ENCODE results near the gene CCR6. TPM values are rescaled to one million over a fixed set of nuclear protein-coding genes. Genes with fewer than 3 reads are reported as not detected.
A peak's percentile ranks its signal among the peaks of the same experiment; 100 is the strongest.

Gene CCR6
- total and polyA plus RNA-seq, 4 donors: 0.17 TPM; not detected in 3

DNA sequence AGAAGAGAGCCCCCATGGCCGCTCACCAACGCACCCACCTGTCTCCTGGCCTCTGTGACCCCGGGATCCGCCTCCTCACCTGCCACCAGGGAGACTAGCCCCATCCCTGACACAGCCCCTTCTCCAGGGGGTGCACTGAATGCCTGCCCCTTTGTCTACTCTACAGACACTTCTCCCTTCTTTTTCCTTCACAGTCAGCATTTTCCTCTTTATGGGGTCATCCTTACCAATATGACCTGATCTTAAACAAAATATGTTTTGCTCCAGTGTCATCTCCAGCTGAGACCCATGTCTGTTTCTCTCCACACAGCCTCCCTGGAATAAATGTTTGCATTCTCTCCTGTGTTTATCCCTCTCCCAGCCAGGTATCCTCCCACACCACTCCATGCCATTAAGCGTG is 14.6 kb upstream of the CCR6 start:
- no peaks in the 10 kb centered on the region for H3K27me3 ChIP-seq (ENCODE audit: control insufficient read depth, insufficient read depth, low read length)
- no peak overlapping the region for H3K27ac ChIP-seq (ENCODE audit: low read depth, low read length)
- no peaks in the 10 kb centered on the region for H3K9me3 ChIP-seq (ENCODE audit: control insufficient read depth, insufficient read depth, low read length)
- no peaks in the 10 kb centered on the region for H3K36me3 ChIP-seq (ENCODE audit: control insufficient read depth, insufficient read depth, low read length)
- H3K4me1 ChIP-seq (ENCODE audit: control insufficient read depth, insufficient read depth, low read length): peaks cover 5% of the 10 kb centered on the region
- no peak for DNase-seq (ENCODE audit: low read depth in 4 of 6, low spot score in 6 of 6)
- H3K4me3 ChIP-seq (ENCODE audit: low read depth, low read length): no peak overlapping the region
- 87% methylated on average over 5 of the region's 5 CpGs for WGBS (ENCODE audit: insufficient coverage)

- WGBS (ENCODE audit: insufficient coverage): 33% methylated on average over 1 of the region's 6 CpGs
- Histone ChIP-seq H3K4me3 (ENCODE audit: low read depth, low read length) (no peak overlapping the region), H3K27me3 (ENCODE audit: control insufficient read depth, insufficient read depth, low read length) (no peaks in the 10 kb centered on the region), H3K27ac (ENCODE audit: low read depth, low read length) (no peak overlapping the region), H3K9me3 (ENCODE audit: control insufficient read depth, insufficient read depth, low read length) (no peaks in the 10 kb centered on the region), H3K36me3 (ENCODE audit: control insufficient read depth, insufficient read depth, low read length) (no peaks in the 10 kb centered on the region), H3K4me1 (ENCODE audit: control insufficient read depth, insufficient read depth, low read length) (peaks cover 13% of the 10 kb centered on the region)
- no peak for DNase-seq (ENCODE audit: low read depth in 4 of 6, low spot score in 6 of 6)
These were observed 13.2 kb upstream of the CCR6 start for GRCh38 chr6:167109651-167110050.

DNA sequence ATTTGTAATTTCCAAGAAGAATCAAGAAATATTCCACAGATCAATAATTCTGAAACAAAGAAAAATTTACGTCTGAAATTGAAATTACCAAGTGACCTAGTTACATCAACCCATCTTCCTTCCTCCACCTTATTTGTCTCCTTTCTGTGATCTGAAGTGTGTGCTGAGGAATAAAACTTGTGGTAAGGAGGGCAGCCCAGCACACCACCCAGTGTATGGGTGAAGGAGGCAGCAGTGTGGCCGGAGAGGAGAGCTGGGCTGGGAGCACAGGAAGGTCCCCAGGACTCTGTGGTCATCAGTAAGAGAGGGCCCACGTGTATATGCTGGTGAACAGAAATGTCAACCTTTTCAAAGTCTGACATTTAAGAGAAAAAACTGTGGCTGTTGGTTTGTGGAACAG is 11.3 kb upstream of the CCR6 start:
- 94% methylated on average over 2 of the region's 3 CpGs for WGBS (ENCODE audit: insufficient coverage)
- H3K4me1 ChIP-seq (ENCODE audit: control insufficient read depth, insufficient read depth, low read length): peaks cover 13% of the 10 kb centered on the region
- H3K4me3 ChIP-seq (ENCODE audit: low read depth, low read length): no peak overlapping the region
- H3K36me3 ChIP-seq (ENCODE audit: control insufficient read depth, insufficient read depth, low read length): no peaks in the 10 kb centered on the region
- H3K9me3 ChIP-seq (ENCODE audit: control insufficient read depth, insufficient read depth, low read length): no peaks in the 10 kb centered on the region
- no peak overlapping the region for H3K27ac ChIP-seq (ENCODE audit: low read depth, low read length)
- no peak for DNase-seq (ENCODE audit: low read depth in 4 of 6, low spot score in 6 of 6)
- no peaks in the 10 kb centered on the region for H3K27me3 ChIP-seq (ENCODE audit: control insufficient read depth, insufficient read depth, low read length)

GRCh38 chr6:167112421-167112820 is 10.5 kb upstream of the CCR6 start:
- no peaks in the 10 kb centered on the region for H3K36me3 ChIP-seq (ENCODE audit: control insufficient read depth, insufficient read depth, low read length)
- H3K9me3 ChIP-seq (ENCODE audit: control insufficient read depth, insufficient read depth, low read length): no peaks in the 10 kb centered on the region
- H3K4me3 ChIP-seq (ENCODE audit: low read depth, low read length): no peak overlapping the region
- H3K27me3 ChIP-seq (ENCODE audit: control insufficient read depth, insufficient read depth, low read length): no peaks in the 10 kb centered on the region
- no peak overlapping the region for H3K27ac ChIP-seq (ENCODE audit: low read depth, low read length)
- 95% methylated on average over 5 of the region's 8 CpGs for WGBS (ENCODE audit: insufficient coverage)
- DNase-seq (ENCODE audit: low read depth in 4 of 6, low spot score in 6 of 6): no peak
- H3K4me1 ChIP-seq (ENCODE audit: control insufficient read depth, insufficient read depth, low read length): peaks cover 13% of the 10 kb centered on the region

DNA sequence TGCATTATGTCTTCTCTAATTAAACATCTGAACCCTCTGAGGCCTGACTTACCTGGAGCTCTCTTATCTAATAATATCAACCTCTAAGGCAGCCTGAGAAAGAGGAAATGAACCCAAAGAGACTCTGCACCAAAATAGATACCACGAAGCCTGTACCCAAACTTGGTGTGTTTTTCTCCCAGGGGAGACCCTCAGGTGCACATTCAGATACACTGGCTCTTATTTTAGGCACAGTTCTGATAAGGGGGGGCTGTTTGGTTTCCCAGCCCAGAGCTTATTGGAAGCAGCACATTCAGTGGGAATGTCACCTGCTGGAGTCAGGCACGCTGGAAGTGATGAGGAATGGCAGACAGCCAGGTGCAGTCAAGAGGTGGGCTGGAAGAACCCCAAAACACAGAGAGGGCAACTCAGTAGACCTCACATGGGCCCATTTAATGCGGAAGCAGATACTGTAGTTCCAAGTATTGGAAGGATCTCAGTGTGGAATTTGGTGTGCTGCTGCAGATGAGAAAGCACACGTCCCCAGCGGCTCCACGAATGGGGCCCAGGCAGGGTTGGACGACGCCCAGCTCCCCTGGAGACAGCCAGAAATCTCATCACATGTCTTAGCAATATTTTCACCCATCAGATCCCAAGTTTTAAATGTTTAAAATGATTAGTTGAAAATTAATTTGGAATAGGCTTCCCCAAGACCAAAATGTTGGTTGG is 9.7 kb upstream of the CCR6 start:
- H3K27me3 ChIP-seq (ENCODE audit: control insufficient read depth, insufficient read depth, low read length): no peaks in the 10 kb centered on the region
- 45% methylated on average over 1 of the region's 8 CpGs for WGBS (ENCODE audit: insufficient coverage)
- H3K4me3 ChIP-seq (ENCODE audit: low read depth, low read length): no peak overlapping the region
- H3K27ac ChIP-seq (ENCODE audit: low read depth, low read length): no peak overlapping the region
- H3K4me1 ChIP-seq (ENCODE audit: control insufficient read depth, insufficient read depth, low read length): peaks cover 13% of the 10 kb centered on the region
- DNase-seq (ENCODE audit: low read depth in 4 of 6, low spot score in 6 of 6): no peak
- H3K36me3 ChIP-seq (ENCODE audit: control insufficient read depth, insufficient read depth, low read length): no peaks in the 10 kb centered on the region
- H3K9me3 ChIP-seq (ENCODE audit: control insufficient read depth, insufficient read depth, low read length): no peaks in the 10 kb centered on the region

DNA sequence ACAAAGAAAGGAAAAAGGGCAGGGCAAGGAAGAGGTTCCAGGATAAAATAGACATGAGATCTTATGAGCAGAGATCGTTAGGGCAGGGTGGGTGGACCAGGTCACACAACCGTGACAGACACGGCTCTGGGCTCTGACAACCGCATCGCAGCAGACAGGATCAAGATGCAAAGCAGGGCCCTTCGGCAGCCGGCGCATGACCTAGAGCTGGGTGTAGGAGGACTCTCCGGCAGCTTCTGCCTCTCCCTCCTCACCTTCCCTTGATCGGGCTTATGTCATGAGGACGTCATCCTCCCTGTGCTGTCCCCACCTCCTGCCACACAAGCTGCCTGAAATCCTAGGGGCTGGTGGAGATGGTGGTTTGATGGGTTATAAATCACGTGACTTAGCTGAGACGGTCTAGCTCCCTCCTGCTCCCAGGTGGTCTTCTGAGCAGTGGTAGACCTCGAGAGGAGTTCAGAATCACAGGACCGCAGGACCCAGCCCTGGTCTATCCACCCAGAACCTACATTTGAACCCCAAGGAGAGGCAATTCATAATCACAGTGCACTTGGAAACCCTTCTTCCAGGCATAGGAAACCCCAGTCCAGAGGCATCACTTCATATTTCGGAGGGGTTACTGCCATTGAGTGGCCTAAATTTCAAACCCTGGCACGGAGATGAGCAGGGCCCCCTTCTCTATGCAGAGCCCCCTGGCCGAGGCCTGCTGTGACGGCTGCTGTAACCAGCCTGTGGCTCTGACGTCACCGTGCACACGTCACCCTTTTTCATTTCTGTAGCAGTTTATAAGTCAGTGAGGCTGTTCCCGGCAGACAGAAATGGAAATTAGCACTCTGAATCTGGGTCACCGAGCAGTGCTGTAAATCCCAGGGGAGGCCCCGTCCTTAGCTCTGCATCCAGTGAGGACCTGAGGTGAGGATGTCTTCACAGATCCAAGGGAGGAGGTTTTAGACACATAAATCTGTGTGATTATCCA is 8.7 kb upstream of the CCR6 start:
- Histone ChIP-seq H3K9me3 (ENCODE audit: control insufficient read depth, insufficient read depth, low read length) (no peaks in the 10 kb centered on the region), H3K27ac (ENCODE audit: low read depth, low read length) (no peak overlapping the region), H3K4me1 (ENCODE audit: control insufficient read depth, insufficient read depth, low read length) (peaks cover 13% of the 10 kb centered on the region), H3K36me3 (ENCODE audit: control insufficient read depth, insufficient read depth, low read length) (no peaks in the 10 kb centered on the region), H3K4me3 (ENCODE audit: low read depth, low read length) (no peak overlapping the region), H3K27me3 (ENCODE audit: control insufficient read depth, insufficient read depth, low read length) (no peaks in the 10 kb centered on the region)
- WGBS (ENCODE audit: insufficient coverage): 60% methylated on average over 22 of the region's 25 CpGs
- DNase-seq (ENCODE audit: low read depth in 4 of 6, low spot score in 6 of 6): peak in 1 of 6 donors; percentile 58

GRCh38 chr6:167115054-167115453 is 7.8 kb upstream of the CCR6 start:
- H3K36me3 ChIP-seq (ENCODE audit: control insufficient read depth, insufficient read depth, low read length): no peaks in the 10 kb centered on the region
- H3K4me3 ChIP-seq (ENCODE audit: low read depth, low read length): no peak overlapping the region
- no peak for DNase-seq (ENCODE audit: low read depth in 4 of 6, low spot score in 6 of 6)
- H3K27me3 ChIP-seq (ENCODE audit: control insufficient read depth, insufficient read depth, low read length): no peaks in the 10 kb centered on the region
- H3K27ac ChIP-seq (ENCODE audit: low read depth, low read length): no peak overlapping the region
- peaks cover 13% of the 10 kb centered on the region for H3K4me1 ChIP-seq (ENCODE audit: control insufficient read depth, insufficient read depth, low read length)
- no peaks in the 10 kb centered on the region for H3K9me3 ChIP-seq (ENCODE audit: control insufficient read depth, insufficient read depth, low read length)
- 86% methylated on average over 8 of the region's 10 CpGs for WGBS (ENCODE audit: insufficient coverage)

GRCh38 chr6:167116109-167116837 is 6.6 kb upstream of the CCR6 start:
- Histone ChIP-seq H3K4me1 (ENCODE audit: control insufficient read depth, insufficient read depth, low read length) (peaks cover 13% of the 10 kb centered on the region), H3K27ac (ENCODE audit: low read depth, low read length) (peak overlapping the region; percentile 15), H3K9me3 (ENCODE audit: control insufficient read depth, insufficient read depth, low read length) (no peaks in the 10 kb centered on the region), H3K4me3 (ENCODE audit: low read depth, low read length) (no peak overlapping the region), H3K36me3 (ENCODE audit: control insufficient read depth, insufficient read depth, low read length) (no peaks in the 10 kb centered on the region), H3K27me3 (ENCODE audit: control insufficient read depth, insufficient read depth, low read length) (no peaks in the 10 kb centered on the region)
- DNase-seq (ENCODE audit: low read depth in 4 of 6, low spot score in 6 of 6): peak in 1 of 6 donors; percentile 55
- 63% methylated on average over 24 of the region's 25 CpGs for WGBS (ENCODE audit: insufficient coverage)

GRCh38 chr6:167116838-167117228 is 6.1 kb upstream of the CCR6 start:
- no peak overlapping the region for H3K4me3 ChIP-seq (ENCODE audit: low read depth, low read length)
- peaks cover 13% of the 10 kb centered on the region for H3K4me1 ChIP-seq (ENCODE audit: control insufficient read depth, insufficient read depth, low read length)
- no peak for DNase-seq (ENCODE audit: low read depth in 4 of 6, low spot score in 6 of 6)
- 69% methylated on average over 2 of the region's 14 CpGs for WGBS (ENCODE audit: insufficient coverage)
- no peak overlapping the region for H3K27ac ChIP-seq (ENCODE audit: low read depth, low read length)
- H3K9me3 ChIP-seq (ENCODE audit: control insufficient read depth, insufficient read depth, low read length): no peaks in the 10 kb centered on the region
- no peaks in the 10 kb centered on the region for H3K27me3 ChIP-seq (ENCODE audit: control insufficient read depth, insufficient read depth, low read length)
- H3K36me3 ChIP-seq (ENCODE audit: control insufficient read depth, insufficient read depth, low read length): no peaks in the 10 kb centered on the region

Data from spinal cord (tissue), 10 donors.